ENCODE measurements around the gene RBBP8NL.

The RBBP8NL gene

GRCh38 chr20:62457098-62457497 lies 29.8 kb upstream of the RBBP8NL start:
- Histone ChIP-seq H4K12ac (ENCODE audit: low read depth, low read length) (no peak overlapping the region), H2BK5ac (ENCODE audit: low read depth, low read length, poor library complexity) (no peak overlapping the region), H2AK5ac (ENCODE audit: low read length) (no peak overlapping the region), H3K27ac (ENCODE audit: low read depth, low read length) (no peak overlapping the region), H3K23ac (ENCODE audit: low read length) (no peak overlapping the region), H3K4me2 (ENCODE audit: low read length) (no peak overlapping the region), H4K8ac (ENCODE audit: low read depth, low read length) (no peak overlapping the region), H3K4me3 (ENCODE audit: low read depth, low read length) (no peak overlapping the region), H4K91ac (ENCODE audit: low read depth, low read length) (no peak overlapping the region), H3K27me3 (ENCODE audit: insufficient read depth, low read length) (no peaks in the 10 kb centered on the region), H3K4ac (ENCODE audit: low read depth, low read length) (no peak overlapping the region), H3K36me3 (ENCODE audit: control insufficient read depth in 1 of 2, insufficient read depth in 2 of 2, low read length in 2 of 2) (no peaks in the 10 kb centered on the region), H3K18ac (ENCODE audit: low read length) (no peak overlapping the region), H3K9ac (ENCODE audit: low read length) (no peak overlapping the region), H2BK12ac (ENCODE audit: low read length) (no peak overlapping the region), H2BK120ac (ENCODE audit: insufficient read depth, low read length, poor library complexity) (no peak overlapping the region), H3K79me2 (ENCODE audit: control insufficient read depth, insufficient read depth, low read length, poor library complexity) (no peaks in the 10 kb centered on the region), H3K14ac (ENCODE audit: low read length) (no peak overlapping the region), H3K79me1 (ENCODE audit: low read length) (no peaks in the 10 kb centered on the region), H2AFZ (ENCODE audit: insufficient read depth, low read length, poor library complexity) (no peak overlapping the region), H3K9me3 (ENCODE audit: insufficient read depth, low read depth, low read length) (no peaks in the 10 kb centered on the region), H3K4me1 (ENCODE audit: control insufficient read depth in 1 of 2, insufficient read depth in 2 of 2, low read length in 2 of 2) (no peaks in the 10 kb centered on the region)
- DNase-seq, result no peak
- WGBS (ENCODE audit: extremely low coverage, insufficient coverage, insufficient read length), result no CpG with 5 or more reads among the region's 17 CpGs

GRCh38 chr20:62455929-62456328 lies 28.6 kb upstream of the RBBP8NL start:
- H3K18ac ChIP-seq (ENCODE audit: low read length), result no peak overlapping the region
- no peak overlapping the region for H2AK5ac ChIP-seq (ENCODE audit: low read length)
- no CpG with 5 or more reads among the region's 15 CpGs for WGBS (ENCODE audit: extremely low coverage, insufficient coverage, insufficient read length)
- H3K4me2 ChIP-seq (ENCODE audit: low read length), result no peak overlapping the region
- H3K4me3 ChIP-seq (ENCODE audit: low read depth, low read length), result no peak overlapping the region
- no peaks in the 10 kb centered on the region for H3K79me2 ChIP-seq (ENCODE audit: control insufficient read depth, insufficient read depth, low read length, poor library complexity)
- no peak overlapping the region for H2BK120ac ChIP-seq (ENCODE audit: insufficient read depth, low read length, poor library complexity)
- no peaks in the 10 kb centered on the region for H3K36me3 ChIP-seq (ENCODE audit: control insufficient read depth in 1 of 2, insufficient read depth in 2 of 2, low read length in 2 of 2)
- H3K9me3 ChIP-seq (ENCODE audit: insufficient read depth, low read depth, low read length), result no peaks in the 10 kb centered on the region
- no peak overlapping the region for H3K27ac ChIP-seq (ENCODE audit: low read depth, low read length)
- H3K79me1 ChIP-seq (ENCODE audit: low read length), result no peaks in the 10 kb centered on the region
- H2AFZ ChIP-seq (ENCODE audit: insufficient read depth, low read length, poor library complexity), result no peak overlapping the region
- no peak overlapping the region for H3K9ac ChIP-seq (ENCODE audit: low read length)
- no peaks in the 10 kb centered on the region for H3K4me1 ChIP-seq (ENCODE audit: control insufficient read depth in 1 of 2, insufficient read depth in 2 of 2, low read length in 2 of 2)
- H3K23ac ChIP-seq (ENCODE audit: low read length), result no peak overlapping the region
- no peak overlapping the region for H4K8ac ChIP-seq (ENCODE audit: low read depth, low read length)
- no peak overlapping the region for H4K91ac ChIP-seq (ENCODE audit: low read depth, low read length)
- H3K4ac ChIP-seq (ENCODE audit: low read depth, low read length), result no peak overlapping the region
- DNase-seq, result no peak
- H3K14ac ChIP-seq (ENCODE audit: low read length), result no peak overlapping the region
- no peak overlapping the region for H2BK12ac ChIP-seq (ENCODE audit: low read length)
- H4K12ac ChIP-seq (ENCODE audit: low read depth, low read length), result no peak overlapping the region
- H2BK5ac ChIP-seq (ENCODE audit: low read depth, low read length, poor library complexity), result no peak overlapping the region
- H3K27me3 ChIP-seq (ENCODE audit: insufficient read depth, low read length), result no peaks in the 10 kb centered on the region

DNA sequence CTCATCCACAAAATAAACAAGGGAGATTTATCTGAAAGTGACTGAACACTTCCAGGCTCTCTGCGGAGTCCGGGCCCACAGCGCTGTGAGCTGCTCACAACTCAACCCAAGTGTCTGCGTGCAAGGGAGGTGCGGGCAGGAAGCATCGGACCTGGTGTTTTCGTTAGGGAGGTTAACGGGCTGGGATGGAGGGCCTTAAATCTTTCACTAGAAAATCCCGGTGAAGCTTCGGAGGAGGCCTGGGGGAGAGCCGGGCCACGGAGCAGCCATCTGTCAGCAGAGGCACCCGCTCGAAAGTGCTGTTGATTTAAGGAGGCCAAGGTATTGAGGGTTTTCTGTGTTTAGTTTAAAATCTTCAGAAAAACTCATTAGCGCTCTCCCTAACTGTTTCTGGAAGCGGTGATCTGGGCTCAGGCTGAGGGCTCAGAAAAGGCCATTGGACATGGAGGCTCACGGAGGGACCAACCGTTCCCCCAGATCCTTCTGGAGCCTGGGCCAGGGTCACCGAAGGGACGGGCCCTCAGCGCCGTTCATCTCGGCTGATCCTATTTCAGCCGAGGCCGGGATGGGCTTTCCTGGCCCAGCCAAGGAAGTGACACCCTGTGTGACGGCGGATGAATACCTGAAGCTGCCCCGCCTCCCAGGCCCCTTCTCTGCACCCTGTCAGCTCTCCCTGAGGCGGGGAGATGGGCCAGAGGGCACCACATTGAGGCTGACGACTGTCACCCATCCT lies 27.7 kb upstream of the RBBP8NL start:
- Histone ChIP-seq H3K23ac (ENCODE audit: low read length) (no peak overlapping the region), H4K12ac (ENCODE audit: low read depth, low read length) (no peak overlapping the region), H3K27ac (ENCODE audit: low read depth, low read length) (no peak overlapping the region), H3K4me1 (ENCODE audit: control insufficient read depth in 1 of 2, insufficient read depth in 2 of 2, low read length in 2 of 2) (no peaks in the 10 kb centered on the region), H3K4ac (ENCODE audit: low read depth, low read length) (no peak overlapping the region), H3K79me1 (ENCODE audit: low read length) (no peaks in the 10 kb centered on the region), H3K18ac (ENCODE audit: low read length) (no peak overlapping the region), H3K9ac (ENCODE audit: low read length) (no peak overlapping the region), H2AK5ac (ENCODE audit: low read length) (no peak overlapping the region), H3K4me2 (ENCODE audit: low read length) (no peak overlapping the region), H2BK5ac (ENCODE audit: low read depth, low read length, poor library complexity) (no peak overlapping the region), H3K14ac (ENCODE audit: low read length) (no peak overlapping the region), H2AFZ (ENCODE audit: insufficient read depth, low read length, poor library complexity) (no peak overlapping the region), H2BK12ac (ENCODE audit: low read length) (no peak overlapping the region), H3K79me2 (ENCODE audit: control insufficient read depth, insufficient read depth, low read length, poor library complexity) (no peaks in the 10 kb centered on the region), H3K9me3 (ENCODE audit: insufficient read depth, low read depth, low read length) (no peaks in the 10 kb centered on the region), H3K36me3 (ENCODE audit: control insufficient read depth in 1 of 2, insufficient read depth in 2 of 2, low read length in 2 of 2) (no peaks in the 10 kb centered on the region), H4K91ac (ENCODE audit: low read depth, low read length) (no peak overlapping the region), H2BK120ac (ENCODE audit: insufficient read depth, low read length, poor library complexity) (no peak overlapping the region), H3K4me3 (ENCODE audit: low read depth, low read length) (no peak overlapping the region), H4K8ac (ENCODE audit: low read depth, low read length) (no peak overlapping the region), H3K27me3 (ENCODE audit: insufficient read depth, low read length) (no peaks in the 10 kb centered on the region)
- WGBS (ENCODE audit: extremely low coverage, insufficient coverage, insufficient read length), result no CpG with 5 or more reads among the region's 30 CpGs
- DNase-seq, result no peak

DNA sequence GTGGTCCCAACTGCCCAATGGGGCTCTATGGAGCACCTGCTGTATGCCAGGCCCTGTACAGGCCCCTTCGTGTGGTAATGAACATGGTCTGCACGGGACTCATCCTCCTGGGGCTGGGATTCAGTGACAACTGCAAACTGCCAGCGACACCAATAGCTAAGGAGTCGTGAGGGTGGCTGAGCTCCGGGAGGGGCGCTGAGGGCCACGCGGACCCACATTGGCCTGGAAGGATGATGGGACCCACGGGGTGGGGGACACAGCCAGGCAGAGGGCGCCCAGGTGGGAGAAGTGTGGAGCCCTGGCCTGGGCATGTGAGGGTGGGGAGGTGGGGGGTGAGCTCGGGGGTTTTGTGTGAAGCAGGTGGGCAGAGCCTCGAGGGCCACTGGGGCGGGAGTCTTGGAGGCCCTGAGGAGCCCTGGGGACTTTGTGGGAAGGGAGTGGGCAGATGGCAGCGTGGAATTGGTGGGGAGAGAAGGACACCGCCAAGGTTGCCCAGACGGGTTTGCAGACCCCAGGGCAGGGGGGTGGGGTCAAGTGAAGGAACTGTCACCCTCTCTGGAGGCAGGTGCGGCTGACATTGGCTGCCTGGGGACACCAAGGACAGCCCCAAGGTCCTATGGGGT lies 26.0 kb upstream of the RBBP8NL start:
- Histone ChIP-seq H3K9me3 (ENCODE audit: insufficient read depth, low read depth, low read length) (no peaks in the 10 kb centered on the region), H2BK120ac (ENCODE audit: insufficient read depth, low read length, poor library complexity) (no peak overlapping the region), H3K79me1 (ENCODE audit: low read length) (no peaks in the 10 kb centered on the region), H2AK5ac (ENCODE audit: low read length) (no peak overlapping the region), H4K8ac (ENCODE audit: low read depth, low read length) (no peak overlapping the region), H3K14ac (ENCODE audit: low read length) (no peak overlapping the region), H3K9ac (ENCODE audit: low read length) (no peak overlapping the region), H2BK5ac (ENCODE audit: low read depth, low read length, poor library complexity) (no peak overlapping the region), H3K4me1 (ENCODE audit: control insufficient read depth in 1 of 2, insufficient read depth in 2 of 2, low read length in 2 of 2) (no peaks in the 10 kb centered on the region), H4K12ac (ENCODE audit: low read depth, low read length) (no peak overlapping the region), H3K27me3 (ENCODE audit: insufficient read depth, low read length) (no peaks in the 10 kb centered on the region), H2AFZ (ENCODE audit: insufficient read depth, low read length, poor library complexity) (no peak overlapping the region), H3K4me2 (ENCODE audit: low read length) (no peak overlapping the region), H3K79me2 (ENCODE audit: control insufficient read depth, insufficient read depth, low read length, poor library complexity) (no peaks in the 10 kb centered on the region), H3K23ac (ENCODE audit: low read length) (no peak overlapping the region), H3K4me3 (ENCODE audit: low read depth, low read length) (no peak overlapping the region), H3K4ac (ENCODE audit: low read depth, low read length) (no peak overlapping the region), H3K27ac (ENCODE audit: low read depth, low read length) (no peak overlapping the region), H4K91ac (ENCODE audit: low read depth, low read length) (no peak overlapping the region), H3K36me3 (ENCODE audit: control insufficient read depth in 1 of 2, insufficient read depth in 2 of 2, low read length in 2 of 2) (no peaks in the 10 kb centered on the region), H3K18ac (ENCODE audit: low read length) (no peak overlapping the region), H2BK12ac (ENCODE audit: low read length) (no peak overlapping the region)
- no CpG with 5 or more reads among the region's 17 CpGs for WGBS (ENCODE audit: extremely low coverage, insufficient coverage, insufficient read length)
- no peak for DNase-seq
